Central memory CD4-positive, alpha-beta T cell (primary cell): Measurements from ENCODE around the gene NPAS2.

ENCODE experiments used
- DNase-seq: peaks from one replicate; pipeline ENCODE4 v3.0.0; 2022

NPAS2 gene

GRCh38 chr2:100976061-100976460, 156.1 kb downstream of the NPAS2 start:
- no peak for DNase-seq

GRCh38 chr2:100976645-100977391, 156.9 kb downstream of the NPAS2 start:
- DNase-seq, result no peak

DNA sequence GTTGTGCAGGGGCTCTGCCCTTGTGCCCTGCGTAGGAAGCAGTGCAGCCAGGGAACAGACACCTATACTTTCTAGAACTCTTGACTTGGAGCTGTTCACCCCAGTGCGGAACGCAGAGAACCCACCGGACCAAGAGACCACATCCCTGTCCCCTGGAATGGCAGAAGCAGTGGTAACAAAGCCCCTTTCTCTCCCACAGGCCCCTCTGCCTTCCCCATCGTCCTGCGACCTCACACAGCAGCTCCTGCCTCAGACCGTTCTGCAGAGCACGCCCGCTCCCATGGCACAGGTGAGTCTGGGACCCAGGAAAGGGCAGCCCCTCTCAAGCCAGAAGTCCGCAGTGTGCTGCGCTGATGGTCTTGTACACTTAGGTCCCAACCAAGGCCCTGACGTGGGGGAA, 157.6 kb downstream of the NPAS2 start:
- no peak for DNase-seq

- no peak for DNase-seq
Measured at GRCh38 chr2:100978582-100979191, 158.7 kb downstream of the NPAS2 start.

- DNase-seq, result no peak
Measured at GRCh38 chr2:100980046-100980445, 160.1 kb downstream of the NPAS2 start.

DNA sequence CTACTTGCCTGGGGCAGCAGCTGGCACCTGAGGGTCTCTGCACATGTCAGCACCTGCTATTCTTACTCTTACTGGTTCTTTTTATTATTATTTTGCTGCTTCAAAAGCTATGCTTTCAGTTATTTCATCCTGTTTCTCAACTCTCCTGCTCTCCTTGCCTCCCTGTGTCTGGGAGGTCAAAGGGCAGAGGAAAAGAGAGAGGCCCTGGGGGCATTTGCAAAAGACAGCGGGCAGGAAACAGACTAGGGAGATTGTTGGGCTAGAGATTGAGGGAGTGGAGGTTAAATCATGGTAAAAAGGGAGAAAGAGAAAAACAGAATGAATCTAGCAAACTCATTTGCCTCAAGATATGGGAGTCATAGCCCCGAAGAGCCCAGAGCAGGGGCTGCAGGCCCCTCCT, 161.1 kb downstream of the NPAS2 start:
- no peak for DNase-seq

DNA sequence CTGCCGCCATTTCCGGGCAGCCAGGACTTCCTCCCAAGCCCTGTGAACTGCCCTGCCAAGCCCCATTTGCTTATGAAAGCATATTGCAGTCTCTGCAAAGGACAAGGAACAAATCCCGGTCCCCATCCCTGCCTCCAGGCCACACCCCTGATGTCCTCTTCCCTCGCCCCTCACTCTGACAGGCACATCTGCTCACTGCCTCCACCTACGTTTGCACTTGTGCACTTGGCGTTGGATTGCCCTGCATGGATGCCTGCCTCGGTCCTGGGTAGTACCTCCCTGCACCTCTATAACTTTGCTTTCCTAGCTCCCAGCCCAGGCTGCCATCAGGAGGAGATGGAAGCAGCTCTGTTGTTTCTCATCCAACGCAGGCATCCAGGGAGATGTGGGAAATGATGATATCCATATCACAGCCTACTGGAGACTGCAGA, 162.5 kb downstream of the NPAS2 start:
- DNase-seq, result no peak

DNA sequence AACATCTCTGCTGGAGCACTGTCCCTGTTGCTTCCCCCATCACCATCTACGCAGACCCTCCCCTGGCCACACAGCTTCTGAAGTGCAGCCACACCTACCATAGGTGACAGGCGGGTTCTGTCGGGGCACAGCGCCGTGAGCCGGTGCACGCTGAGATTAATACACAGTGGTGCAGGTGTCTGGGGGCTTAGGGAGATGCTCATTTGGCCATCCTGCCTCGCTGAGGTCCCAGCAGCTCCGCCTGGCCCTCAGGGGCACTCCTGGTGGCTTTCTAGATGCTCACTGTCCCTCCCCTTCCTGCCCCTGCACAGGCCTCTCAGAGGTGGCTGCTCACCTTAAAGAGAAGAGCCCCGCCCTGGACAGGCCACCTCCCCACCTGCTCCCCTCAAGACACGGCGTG, 163.3 kb downstream of the NPAS2 start:
- no peak for DNase-seq

GRCh38 chr2:100983684-100984310, 163.9 kb downstream of the NPAS2 start:
- no peak for DNase-seq

DNA sequence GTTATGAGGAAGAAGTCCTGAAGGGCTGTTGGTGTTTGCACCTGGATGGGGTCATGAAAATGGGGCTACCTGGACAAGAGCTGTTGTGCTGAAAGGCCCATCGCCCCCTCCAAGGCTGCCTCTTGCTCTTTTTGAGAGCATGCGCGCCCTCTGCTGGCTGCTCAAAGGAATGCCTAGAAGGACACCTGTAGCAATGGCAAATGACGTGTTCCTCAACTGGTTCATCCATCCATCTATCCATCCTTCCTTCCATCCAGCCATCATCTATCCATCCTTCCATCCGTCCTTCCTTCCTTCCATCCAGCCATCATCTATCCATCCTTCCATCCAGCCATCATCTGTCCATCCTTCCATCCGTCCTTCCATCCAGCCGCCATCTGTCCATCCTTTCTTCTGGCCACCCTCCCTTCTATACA, 165.0 kb downstream of the NPAS2 start:
- DNase-seq, result peak; percentile 64

DNA sequence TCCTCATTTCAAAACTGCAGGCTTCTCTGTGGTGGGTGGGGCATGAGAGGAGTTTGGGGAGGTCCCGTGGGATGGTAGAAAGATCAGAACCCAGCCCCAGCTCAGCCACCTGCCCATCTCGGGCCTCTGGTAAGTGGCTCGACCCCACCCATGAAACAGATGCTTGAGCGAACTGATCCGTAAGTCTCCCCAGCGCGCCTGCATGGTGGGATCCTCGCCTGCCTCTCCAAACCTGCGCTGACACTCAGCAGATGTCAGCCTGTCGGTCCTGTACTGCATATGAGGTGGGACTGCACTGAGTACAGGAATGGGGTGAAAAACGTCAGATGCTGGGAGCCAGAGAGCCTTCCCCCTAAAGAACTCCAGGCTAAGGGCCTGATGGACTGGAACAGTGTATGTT, 166.2 kb downstream of the NPAS2 start:
- DNase-seq, result no peak

GRCh38 chr2:100987536-100987935, 167.6 kb downstream of the NPAS2 start:
- DNase-seq, result no peak

- DNase-seq, result no peak
Measured at GRCh38 chr2:100987974-100988373, 168.0 kb downstream of the NPAS2 start.

DNA sequence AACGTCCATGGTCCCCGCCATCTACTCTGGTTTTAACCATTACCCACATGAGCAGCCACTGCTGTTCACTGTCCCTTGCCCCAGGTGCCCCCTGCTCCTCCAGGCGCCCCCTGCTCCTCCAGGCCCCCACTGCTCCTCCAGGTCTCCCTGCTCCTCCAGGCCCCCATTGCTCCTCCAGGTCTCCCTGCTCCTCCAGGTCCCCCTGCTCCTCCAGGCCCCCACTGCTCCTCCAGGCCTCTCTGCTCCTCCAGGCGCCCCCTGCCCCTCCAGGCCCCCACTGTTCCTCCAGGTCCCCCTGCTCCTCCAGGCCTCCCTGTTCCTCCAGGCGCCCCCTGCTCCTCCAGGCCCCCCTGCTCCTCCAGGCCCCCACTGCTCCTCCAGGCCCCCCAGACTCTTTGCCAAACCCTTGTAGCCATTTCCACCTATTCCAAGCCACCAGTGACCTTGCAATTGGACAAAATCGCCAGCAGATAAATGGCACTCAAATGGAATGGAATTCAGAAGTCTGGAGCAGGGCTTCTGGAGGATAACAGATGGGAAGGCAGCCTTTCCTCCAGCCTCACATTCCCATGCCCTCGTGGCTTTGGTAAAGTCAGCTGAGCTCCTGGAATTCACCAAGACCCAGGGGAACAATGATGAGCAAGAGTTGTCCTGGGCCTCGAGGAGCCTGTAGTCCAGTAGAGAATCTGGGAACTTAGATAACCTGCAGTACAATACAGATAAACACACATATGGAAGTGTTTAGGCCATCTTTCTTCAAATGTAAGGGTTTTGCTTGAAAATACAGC, 168.9 kb downstream of the NPAS2 start:
- no peak for DNase-seq

- no peak for DNase-seq
Measured at GRCh38 chr2:100989666-100990065, 169.7 kb downstream of the NPAS2 start.

- no peak for DNase-seq
Measured at GRCh38 chr2:100990166-100990565, 170.2 kb downstream of the NPAS2 start.

DNA sequence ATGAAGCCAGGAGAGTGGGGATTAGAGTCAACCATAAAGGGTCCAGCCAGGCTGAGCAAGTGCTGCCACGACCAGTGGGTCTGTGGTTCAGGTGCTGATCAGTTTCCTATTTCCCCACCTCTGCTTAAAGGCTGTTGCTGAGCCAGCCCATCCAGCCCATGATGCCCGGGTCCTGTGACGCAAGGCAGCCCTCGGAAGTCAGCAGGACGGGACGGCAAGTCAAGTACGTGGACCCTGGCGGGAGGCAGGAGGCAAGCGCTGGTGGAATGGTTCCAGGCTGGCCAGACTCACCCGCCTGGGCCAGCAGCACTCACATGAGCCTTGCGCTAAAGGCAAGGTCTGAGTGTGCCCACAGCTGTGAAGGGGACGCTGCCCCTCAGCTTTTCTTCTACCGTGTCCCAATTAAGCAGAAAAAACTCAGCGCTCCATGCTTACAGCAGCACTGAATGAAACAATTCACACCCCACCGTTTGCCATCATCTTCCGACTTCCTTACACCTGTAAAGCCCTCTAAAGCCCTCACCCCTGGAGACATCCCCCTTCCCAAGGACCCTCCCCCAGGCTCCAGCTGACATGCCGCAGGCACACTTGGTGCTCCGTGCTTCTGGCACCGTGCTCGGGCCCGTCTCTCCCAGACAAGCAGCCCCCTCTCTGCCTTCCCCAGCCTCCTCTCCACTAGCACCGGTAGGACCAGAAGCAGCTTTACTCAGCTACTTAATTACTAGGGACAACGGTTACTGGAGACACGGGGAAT, 170.9 kb downstream of the NPAS2 start:
- no peak for DNase-seq

- no peak for DNase-seq
Measured at GRCh38 chr2:100991404-100991773, 171.4 kb downstream of the NPAS2 start.

DNA sequence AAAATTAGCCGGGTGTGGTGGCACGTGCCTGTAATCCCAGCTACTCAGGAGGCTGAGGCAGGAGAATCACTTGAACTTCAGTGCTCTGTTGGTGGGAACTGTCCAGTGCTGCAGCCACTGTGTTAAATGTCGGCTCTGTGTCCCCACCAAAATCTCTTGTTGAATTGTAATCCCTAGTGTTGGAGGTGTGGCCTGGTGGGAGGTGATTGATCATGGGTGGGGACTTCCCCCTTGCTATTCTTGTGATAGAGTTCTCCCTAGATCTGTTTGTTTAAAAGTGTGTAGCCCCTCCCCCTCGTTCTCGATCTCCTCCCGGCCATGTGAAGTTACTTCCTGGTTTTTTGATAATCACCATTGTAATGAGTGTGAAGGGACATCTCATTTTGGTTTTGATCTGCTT, 172.3 kb downstream of the NPAS2 start:
- no peak for DNase-seq

- no peak for DNase-seq
Measured at GRCh38 chr2:100993294-100993693, 173.4 kb downstream of the NPAS2 start.

DNA sequence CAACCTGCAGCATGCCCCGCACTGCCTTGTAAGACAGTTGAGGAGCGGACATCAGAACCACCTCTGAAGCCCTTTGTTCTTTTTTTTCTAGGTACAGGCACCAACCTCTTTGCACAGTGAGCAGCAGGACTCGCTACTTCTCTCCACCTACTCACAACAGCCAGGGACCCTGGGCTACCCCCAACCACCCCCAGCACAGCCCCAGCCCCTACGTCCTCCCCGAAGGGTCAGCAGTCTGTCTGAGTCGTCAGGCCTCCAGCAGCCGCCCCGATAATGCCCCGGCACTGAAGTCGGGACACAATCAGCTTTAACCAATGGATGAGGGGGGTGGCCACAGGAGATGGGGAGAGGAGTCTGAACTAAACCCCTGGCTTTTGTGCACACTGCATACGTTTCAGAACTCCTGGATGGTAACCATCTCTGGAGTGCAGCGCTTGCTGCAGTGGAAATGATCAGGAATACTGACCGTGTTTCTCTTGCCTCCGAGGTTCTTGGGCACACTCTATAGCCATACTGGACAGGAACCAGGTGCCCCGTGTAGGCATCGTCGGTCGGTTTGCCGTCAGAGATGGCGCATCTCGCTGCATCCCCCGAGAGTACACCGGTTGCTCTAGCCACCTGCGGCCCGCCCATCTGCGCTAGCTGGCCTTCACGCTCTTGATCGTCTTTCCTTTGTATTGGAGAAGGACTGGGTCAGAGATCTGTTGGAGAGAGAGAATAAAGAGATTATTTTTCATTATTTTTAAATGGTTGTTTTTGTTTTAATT, 175.6 kb downstream of the NPAS2 start:
- no peak for DNase-seq
